NCI-H128 (cell line): Measurements from ENCODE around the gene GALE.

Source experiments
- DNase-seq: peaks from one replicate; lab custom pipeline; 2025; ENCODE audit not compliant: unreplicated experiment; lab: John Stamatoyannopoulos, UW

The GALE gene

DNA sequence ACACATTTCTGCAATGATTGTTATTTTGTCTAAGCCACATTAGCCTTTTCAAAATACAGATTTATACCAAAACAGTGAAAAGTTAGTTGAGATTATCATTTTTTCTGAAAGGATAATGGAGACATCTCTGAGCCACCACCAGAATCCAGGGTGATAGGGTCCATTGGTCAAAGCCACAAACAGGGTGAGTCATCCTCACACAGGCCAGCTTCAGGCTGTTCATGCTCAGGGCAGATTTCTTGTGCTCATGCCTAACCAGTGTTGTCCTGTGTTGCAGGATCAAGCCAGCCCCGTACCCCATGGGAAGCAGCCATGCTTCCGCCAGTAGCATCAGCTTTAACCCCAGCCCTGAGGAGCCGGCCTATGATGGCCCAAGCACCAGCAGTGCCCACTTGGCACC lies 43.9 kb downstream of the GALE start:
- no peak for DNase-seq

DNA sequence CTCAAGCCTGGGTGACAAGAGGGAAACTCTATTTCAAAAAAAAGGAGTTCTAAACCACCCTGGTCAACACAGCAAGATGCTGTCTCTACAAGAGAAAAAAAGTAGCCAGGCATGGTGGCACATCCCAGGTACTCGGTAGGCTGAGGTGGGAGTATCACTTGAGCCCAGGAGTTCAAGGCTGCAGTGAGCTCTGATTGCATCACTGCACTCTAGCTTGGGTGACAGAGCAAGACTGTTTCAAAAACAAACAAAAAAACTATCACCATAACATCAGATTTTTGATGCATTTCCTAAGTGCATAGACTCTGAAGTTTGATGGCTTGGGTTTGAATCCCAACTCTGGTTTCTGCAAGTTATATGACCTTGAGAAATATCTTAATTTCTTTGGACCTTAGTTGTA lies 47.6 kb downstream of the GALE start:
- DNase-seq = no peak

GRCh38 chr1:23751815-23752200 lies 48.7 kb downstream of the GALE start:
- DNase-seq = no peak

GRCh38 chr1:23751050-23751814 lies 49.3 kb downstream of the GALE start:
- DNase-seq = no peak

DNA sequence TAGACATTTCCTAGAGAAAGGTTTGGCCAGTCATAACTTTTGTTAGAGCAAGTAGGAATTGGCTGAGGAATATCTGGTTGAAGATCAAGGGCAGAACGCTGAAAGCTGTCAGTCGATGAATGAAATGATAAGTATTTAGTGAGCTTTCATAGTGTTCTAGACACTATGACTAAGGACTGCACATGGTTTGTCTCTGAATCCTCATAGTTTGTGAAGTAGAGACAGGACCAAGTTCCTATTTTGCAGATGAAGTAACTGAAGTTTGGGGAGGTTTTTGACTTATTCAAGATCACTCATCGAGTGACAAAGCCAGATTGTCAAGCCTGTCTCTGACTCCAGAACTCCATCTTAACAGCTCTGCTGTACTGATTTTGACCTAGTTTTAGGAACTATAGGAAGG lies 52.5 kb downstream of the GALE start:
- no peak for DNase-seq
